ENCODE data around the gene ZMYM4.

Gene ZMYM4

GRCh38 chr1:35274197-35274596 is 5.7 kb downstream of the ZMYM4 start:
- Histone ChIP-seq H3K36me3 (ENCODE audit: insufficient read depth, insufficient read length, low read length) (peaks cover 26% of the 10 kb centered on the region), H3K27me3 (ENCODE audit: insufficient read depth, insufficient read length) (no peaks in the 10 kb centered on the region), H3K9ac (ENCODE audit: insufficient read length, low read depth) (no peak overlapping the region), H3K4me1 (ENCODE audit: insufficient read depth, insufficient read length) (no peaks in the 10 kb centered on the region), H3K4me3 (ENCODE audit: insufficient read length, low read depth) (no peak overlapping the region), H3K9me3 (ENCODE audit: insufficient read depth, low read length) (0 out of 2 replicates have a peak, but pooled peaks cover 5% of the 10 kb centered on the region)
- DNase-seq (ENCODE audit: low read depth, low spot score): no peak
- no peak for TF ChIP-seq YY1 (IDR thresholded peaks at IDR 0.05; ENCODE audit: insufficient read depth, insufficient read length)
- TF ChIP-seq ZNF274 (IDR thresholded peaks at IDR 0.05; ENCODE audit: low read depth, low read length): no peak
- TF ChIP-seq SUZ12 (IDR thresholded peaks at IDR 0.05; ENCODE audit: extremely low read depth, insufficient read depth, insufficient read length): no peak

- Histone ChIP-seq H3K9me3 (ENCODE audit: insufficient read depth, low read length) (peaks cover 18% of the 10 kb centered on the region; the same call in 1 of the 2 replicates), H3K4me1 (ENCODE audit: insufficient read depth, insufficient read length) (no peaks in the 10 kb centered on the region), H3K27me3 (ENCODE audit: insufficient read depth, insufficient read length) (no peaks in the 10 kb centered on the region), H3K4me3 (ENCODE audit: insufficient read length, low read depth) (no peak overlapping the region), H3K9ac (ENCODE audit: insufficient read length, low read depth) (no peak overlapping the region), H3K36me3 (ENCODE audit: insufficient read depth, insufficient read length, low read length) (peaks cover 11% of the 10 kb centered on the region)
- TF ChIP-seq ZNF274 (IDR thresholded peaks at IDR 0.05; ENCODE audit: low read depth, low read length): no peak
- TF ChIP-seq SUZ12 (IDR thresholded peaks at IDR 0.05; ENCODE audit: extremely low read depth, insufficient read depth, insufficient read length): no peak
- TF ChIP-seq YY1 (IDR thresholded peaks at IDR 0.05; ENCODE audit: insufficient read depth, insufficient read length): no peak
- no peak for DNase-seq (ENCODE audit: low read depth, low spot score)
Measured at GRCh38 chr1:35278886-35279554, 10.5 kb downstream of the ZMYM4 start.

DNA sequence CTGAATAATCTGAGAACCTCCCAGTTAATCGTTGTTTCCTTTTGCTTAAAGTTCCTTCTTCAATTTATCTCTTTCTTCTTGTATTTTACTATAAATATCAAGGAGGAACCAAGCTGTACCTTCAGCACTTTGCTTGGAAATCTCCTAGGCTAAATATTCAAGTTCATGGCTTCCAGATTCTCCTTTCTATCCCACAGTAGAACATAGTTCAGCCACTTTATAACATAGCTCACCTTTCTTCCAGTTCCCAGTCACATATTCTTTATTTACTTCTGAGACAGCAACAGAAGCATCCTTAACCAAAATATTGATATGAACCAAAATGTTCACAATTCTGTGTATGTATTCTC is 11.0 kb downstream of the ZMYM4 start:
- Histone ChIP-seq H3K4me1 (ENCODE audit: insufficient read depth, insufficient read length) (no peaks in the 10 kb centered on the region), H3K27me3 (ENCODE audit: insufficient read depth, insufficient read length) (no peaks in the 10 kb centered on the region), H3K9me3 (ENCODE audit: insufficient read depth, low read length) (peaks cover 21% of the 10 kb centered on the region; the same call in 1 of the 2 replicates), H3K36me3 (ENCODE audit: insufficient read depth, insufficient read length, low read length) (peaks cover 13% of the 10 kb centered on the region), H3K4me3 (ENCODE audit: insufficient read length, low read depth) (no peak overlapping the region), H3K9ac (ENCODE audit: insufficient read length, low read depth) (no peak overlapping the region)
- no peak for DNase-seq (ENCODE audit: low read depth, low spot score)
- no peak for TF ChIP-seq SUZ12 (IDR thresholded peaks at IDR 0.05; ENCODE audit: extremely low read depth, insufficient read depth, insufficient read length)
- TF ChIP-seq YY1 (IDR thresholded peaks at IDR 0.05; ENCODE audit: insufficient read depth, insufficient read length): no peak
- TF ChIP-seq ZNF274 (IDR thresholded peaks at IDR 0.05; ENCODE audit: low read depth, low read length): no peak

GRCh38 chr1:35280006-35280405 is 11.5 kb downstream of the ZMYM4 start:
- Histone ChIP-seq H3K9ac (ENCODE audit: insufficient read length, low read depth) (no peak overlapping the region), H3K9me3 (ENCODE audit: insufficient read depth, low read length) (peaks cover 25% of the 10 kb centered on the region; the same call in 1 of the 2 replicates), H3K4me3 (ENCODE audit: insufficient read length, low read depth) (no peak overlapping the region), H3K27me3 (ENCODE audit: insufficient read depth, insufficient read length) (no peaks in the 10 kb centered on the region), H3K4me1 (ENCODE audit: insufficient read depth, insufficient read length) (no peaks in the 10 kb centered on the region), H3K36me3 (ENCODE audit: insufficient read depth, insufficient read length, low read length) (peaks cover 15% of the 10 kb centered on the region)
- TF ChIP-seq ZNF274 (IDR thresholded peaks at IDR 0.05; ENCODE audit: low read depth, low read length) (no peak), YY1 (IDR thresholded peaks at IDR 0.05; ENCODE audit: insufficient read depth, insufficient read length) (no peak), SUZ12 (IDR thresholded peaks at IDR 0.05; ENCODE audit: extremely low read depth, insufficient read depth, insufficient read length) (no peak)
- no peak for DNase-seq (ENCODE audit: low read depth, low spot score)

- H3K9me3 ChIP-seq (ENCODE audit: insufficient read depth, low read length): peaks cover 25% of the 10 kb centered on the region; the same call in 1 of the 2 replicates
- H3K27me3 ChIP-seq (ENCODE audit: insufficient read depth, insufficient read length): no peaks in the 10 kb centered on the region
- no peak overlapping the region for H3K9ac ChIP-seq (ENCODE audit: insufficient read length, low read depth)
- no peaks in the 10 kb centered on the region for H3K4me1 ChIP-seq (ENCODE audit: insufficient read depth, insufficient read length)
- H3K4me3 ChIP-seq (ENCODE audit: insufficient read length, low read depth): no peak overlapping the region
- peaks cover 15% of the 10 kb centered on the region for H3K36me3 ChIP-seq (ENCODE audit: insufficient read depth, insufficient read length, low read length)
- DNase-seq (ENCODE audit: low read depth, low spot score): no peak
- no peak for TF ChIP-seq ZNF274 (IDR thresholded peaks at IDR 0.05; ENCODE audit: low read depth, low read length)
- TF ChIP-seq YY1 (IDR thresholded peaks at IDR 0.05; ENCODE audit: insufficient read depth, insufficient read length): no peak
- no peak for TF ChIP-seq SUZ12 (IDR thresholded peaks at IDR 0.05; ENCODE audit: extremely low read depth, insufficient read depth, insufficient read length)
Measured at GRCh38 chr1:35281565-35281964, 13.1 kb downstream of the ZMYM4 start.

GRCh38 chr1:35282172-35282571 is 13.7 kb downstream of the ZMYM4 start:
- Histone ChIP-seq H3K4me3 (ENCODE audit: insufficient read length, low read depth) (no peak overlapping the region), H3K9me3 (ENCODE audit: insufficient read depth, low read length) (peaks cover 25% of the 10 kb centered on the region; the same call in 1 of the 2 replicates), H3K27me3 (ENCODE audit: insufficient read depth, insufficient read length) (no peaks in the 10 kb centered on the region), H3K4me1 (ENCODE audit: insufficient read depth, insufficient read length) (no peaks in the 10 kb centered on the region), H3K36me3 (ENCODE audit: insufficient read depth, insufficient read length, low read length) (peaks cover 15% of the 10 kb centered on the region), H3K9ac (ENCODE audit: insufficient read length, low read depth) (no peak overlapping the region)
- TF ChIP-seq ZNF274 (IDR thresholded peaks at IDR 0.05; ENCODE audit: low read depth, low read length) (no peak), SUZ12 (IDR thresholded peaks at IDR 0.05; ENCODE audit: extremely low read depth, insufficient read depth, insufficient read length) (no peak), YY1 (IDR thresholded peaks at IDR 0.05; ENCODE audit: insufficient read depth, insufficient read length) (no peak)
- no peak for DNase-seq (ENCODE audit: low read depth, low spot score)

DNA sequence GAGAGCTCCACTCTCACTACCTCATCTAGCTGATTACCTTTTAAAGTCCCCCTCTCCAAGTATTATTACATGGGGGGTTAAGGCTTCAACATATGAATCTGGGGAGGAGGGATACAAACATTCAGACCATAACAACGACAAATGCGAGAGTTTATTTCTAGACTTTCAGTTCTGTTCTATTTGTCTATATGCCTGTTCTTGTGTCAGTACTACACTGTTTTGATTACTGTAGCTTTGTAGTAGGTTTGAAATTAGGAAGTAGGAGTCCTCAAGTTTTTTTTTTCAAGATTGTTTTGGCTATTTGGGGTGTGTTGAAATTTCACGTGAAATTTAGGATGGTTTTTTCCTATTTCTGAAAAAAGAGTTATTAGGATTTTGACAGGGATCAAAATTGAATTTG is 16.3 kb downstream of the ZMYM4 start:
- Histone ChIP-seq H3K4me1 (ENCODE audit: insufficient read depth, insufficient read length) (no peaks in the 10 kb centered on the region), H3K27me3 (ENCODE audit: insufficient read depth, insufficient read length) (no peaks in the 10 kb centered on the region), H3K4me3 (ENCODE audit: insufficient read length, low read depth) (no peak overlapping the region), H3K36me3 (ENCODE audit: insufficient read depth, insufficient read length, low read length) (peaks cover 4% of the 10 kb centered on the region), H3K9me3 (ENCODE audit: insufficient read depth, low read length) (peaks cover 19% of the 10 kb centered on the region; the same call in 1 of the 2 replicates), H3K9ac (ENCODE audit: insufficient read length, low read depth) (no peak overlapping the region)
- no peak for DNase-seq (ENCODE audit: low read depth, low spot score)
- no peak for TF ChIP-seq ZNF274 (IDR thresholded peaks at IDR 0.05; ENCODE audit: low read depth, low read length)
- no peak for TF ChIP-seq YY1 (IDR thresholded peaks at IDR 0.05; ENCODE audit: insufficient read depth, insufficient read length)
- no peak for TF ChIP-seq SUZ12 (IDR thresholded peaks at IDR 0.05; ENCODE audit: extremely low read depth, insufficient read depth, insufficient read length)
